B cell (primary cell): ENCODE measurements around the gene ZKSCAN7. TPM values are rescaled to one million over a fixed set of nuclear protein-coding genes. Genes with fewer than 3 reads are reported as not detected.

Experiments
- ATAC-seq: fragments of 200-7000 bp; cut with Tn5 transposase; one replicate; pipeline ENCODE4 v1.10.0; 2021; ENCODE audit warnings: low read depth, mild to moderate bottlenecking, moderate number of reproducible peaks, moderate library complexity
- CTCF ChIA-PET: fragments of 350-600 bp; sonication (Branson Sonifier 250); formaldehyde crosslinking; loops from one replicate; lab custom pipeline; 2021; ENCODE audit warnings: antibody characterized with exemption, inconsistent platforms; lab: Charles Lee
- POLR2A ChIA-PET: fragments of 350-600 bp; sonication (Branson Sonifier 250); formaldehyde crosslinking; loops from one replicate; lab custom pipeline; 2021; ENCODE audit warnings: antibody characterized with exemption; lab: Charles Lee
- DNase-seq: peaks from one replicate; pipeline ENCODE4 v3.0.0; 2013
- H2AFZ ChIP-seq: 2 replicates; pipeline ENCODE4 v1.6.1; 2012; ENCODE audit warnings: mild to moderate bottlenecking, low read depth, low read length; ENCODE audit not compliant: insufficient read depth, poor library complexity, severe bottlenecking
- H3K27ac ChIP-seq, 2 donors: 1 replicate in 1 of 2; 2 replicates in 1 of 2; pipeline ENCODE4 v1.5.1; 2012 to 2013; ENCODE audit warnings: low read length in 2 of 2, mild to moderate bottlenecking in 2 of 2, moderate library complexity in 1 of 2
- H3K27me3 ChIP-seq, 4 experiments: fragments of 200-600 bp in 1 of 4; sonication (generic) in 1 of 4; replicated peaks in 1 of 4; 1 replicate in 2 of 4; 2 replicates in 2 of 4; pipeline versions ENCODE4 v1.6.1 to v1.7.0; 2013 to 2016; ENCODE audit warnings: low read length in 3 of 4, mild to moderate bottlenecking in 2 of 4, mixed read lengths in 1 of 4, moderate library complexity in 1 of 4; ENCODE audit not compliant: insufficient read depth in 4 of 4, control insufficient read depth in 3 of 4; ENCODE audit errors: control extremely low read depth in 1 of 4
- H3K36me3 ChIP-seq, 2 experiments: replicated peaks in 1 of 2; 1 replicate in 1 of 2; 2 replicates in 1 of 2; pipeline versions ENCODE4 v1.6.1 to v1.7.1; 2013; ENCODE audit warnings: low read length in 1 of 2; ENCODE audit not compliant: insufficient read depth in 2 of 2, control insufficient read depth in 1 of 2; ENCODE audit errors: control extremely low read depth in 1 of 2, extremely low read depth in 1 of 2
- H3K4me1 ChIP-seq, 2 donors: fragments of 200-600 bp in 1 of 2; sonication (generic) in 1 of 2; 1 replicate in 1 of 2; 2 replicates in 1 of 2; pipeline versions ENCODE4 v1.5.1 to v1.6.1; 2013 to 2017; ENCODE audit warnings: low read length in 2 of 2; ENCODE audit not compliant: control insufficient read depth in 2 of 2, insufficient read depth in 2 of 2
- H3K4me2 ChIP-seq: replicated peaks from 2 replicates; pipeline ENCODE3; 2012; ENCODE audit warnings: mild to moderate bottlenecking, low read depth, low read length; ENCODE audit not compliant: poor library complexity, severe bottlenecking
- H3K4me3 ChIP-seq, 5 experiments: fragments of 200-600 bp in 1 of 5; sonication (generic) in 1 of 5; 1 replicate in 3 of 5; 2 replicates in 2 of 5; pipeline versions ENCODE4 v1.5.1 to v1.7.0; 2011 to 2016; ENCODE audit warnings: low read length in 4 of 5, mild to moderate bottlenecking in 4 of 5, low read depth in 2 of 5, control low read depth in 1 of 5, moderate library complexity in 1 of 5; ENCODE audit not compliant: insufficient read depth in 1 of 5; ENCODE audit errors: control extremely low read depth in 1 of 5, extremely low read depth in 1 of 5
- H3K79me2 ChIP-seq: fragments of 200-600 bp; sonication (generic); one replicate; pipeline ENCODE4 v1.6.0; 2016; ENCODE audit warnings: low read length; ENCODE audit not compliant: control insufficient read depth, insufficient read depth
- H3K9ac ChIP-seq: fragments of 200-600 bp; sonication (generic); 2 replicates; pipeline ENCODE4 v1.6.1; 2017; ENCODE audit warnings: mild to moderate bottlenecking, low read length, moderate library complexity
- H3K9me3 ChIP-seq, 3 donors: one replicate each; pipeline versions ENCODE4 v1.6.1 to v1.7.1; 2013; ENCODE audit warnings: low read length in 2 of 3; ENCODE audit not compliant: control insufficient read depth in 2 of 3, insufficient read depth in 1 of 3; ENCODE audit errors: control extremely low read depth in 1 of 3
- H4K20me1 ChIP-seq: 2 replicates; pipeline ENCODE4 v1.6.0; 2012; ENCODE audit warnings: mild to moderate bottlenecking, low read length; ENCODE audit not compliant: insufficient read depth, control insufficient read depth, poor library complexity, severe bottlenecking
- H3K27ac Mint-ChIP-seq: one replicate; pipeline ENCODE4 v1.8.0; 2021; ENCODE audit warnings: mixed read lengths
- H3K27me3 Mint-ChIP-seq: one replicate; pipeline ENCODE4 v1.8.0; 2021; ENCODE audit warnings: mixed read lengths
- H3K4me1 Mint-ChIP-seq: one replicate; pipeline ENCODE4 v1.8.0; 2021; ENCODE audit warnings: mixed read lengths
- H3K4me3 Mint-ChIP-seq: one replicate; pipeline ENCODE4 v1.8.0; 2021; ENCODE audit warnings: mixed read lengths
- H3K9me3 Mint-ChIP-seq: one replicate; pipeline ENCODE4 v1.8.0; 2022; ENCODE audit warnings: mixed read lengths; ENCODE audit not compliant: insufficient read depth
- CTCF ChIP-seq: fragments of 200-600 bp; IDR thresholded peaks from one replicate; pipeline ENCODE4 v1.8.0; 2022; ENCODE audit warnings: antibody characterized with exemption, mild to moderate bottlenecking
- EZH2 ChIP-seq: IDR thresholded peaks from 2 replicates; pipeline ENCODE4 v1.6.1; 2012; ENCODE audit warnings: borderline replicate concordance, low read depth, mild to moderate bottlenecking, moderate library complexity, low read length; ENCODE audit not compliant: insufficient read depth, poor library complexity, severe bottlenecking
- WGBS: methylation state at CpG from one replicate; pipeline ENCODE4 v1.1.5; 2013; ENCODE audit warnings: missing lambda C conversion rate; ENCODE audit not compliant: insufficient coverage; 5-methylcytosine and 5-hydroxymethylcytosine counted together
- intact Hi-C: fragments of 100-400 bp; cut with micrococcal nuclease; formaldehyde crosslinking; loops from one replicate; pipeline ENCODE4 v1.10.0; 2022
- polyA plus RNA-seq: library from polyadenylated mRNA; depleted of rRNA; stranded (reverse); fragments of >200 nt; gene quantifications from 2 replicates; pipeline ENCODE4 v1.2.3, GENCODE V29; 2012
- total RNA-seq, 2 donors: library from RNA; stranded (reverse); fragments of 120-200 nt in 1 of 2; gene quantifications; 1 replicate in 1 of 2; 2 replicates in 1 of 2; pipeline versions ENCODE4 v1.2.3 to v1.2.4, GENCODE V29; 2013 to 2022

ZKSCAN7 gene
- total and polyA plus RNA-seq, 2 donors (not counting 1 experiment from before 2014, with no cell fraction given), result 3.4 to 8.5 TPM

GRCh38 chr3:44568561-44568960 is 13.6 kb downstream of the ZKSCAN7 start:
- Histone ChIP-seq H3K4me3 (no peak overlapping the region), H3K4me1 (no peaks in the 10 kb centered on the region), H3K36me3 (peaks cover 25 to 37% of the 10 kb centered on the region in 2 experiments), H3K9me3 (peaks cover 11 to 38% (median 18%) of the 10 kb centered on the region in 3 donors), H3K4me2 (no peak overlapping the region), H3K9ac (no peak overlapping the region), H3K79me2 (no peaks in the 10 kb centered on the region), H3K27me3 (no peaks in the 10 kb centered on the region), H2AFZ (no peak overlapping the region), H3K27ac (no peak overlapping the region), H4K20me1 (no peaks in the 10 kb centered on the region)
- POLR2A ChIA-PET, result no interaction called here
- ATAC-seq, result no peak
- intact Hi-C loops, result no loop called here
- Mint-ChIP-seq H3K4me3 (no peak overlapping the region), H3K27ac (no peak overlapping the region), H3K4me1 (no peaks in the 10 kb centered on the region), H3K27me3 (no peaks in the 10 kb centered on the region), H3K9me3 (peaks cover 37% of the 10 kb centered on the region)
- WGBS, result 100% methylated on average over 1 of the region's 1 CpG
- CTCF ChIA-PET, result interaction anchor here (0.8 kb wide), 1 partner anchor 38 kb away, joined by 3 read pairs; no protein-coding TSS in a partner anchor
- TF ChIP-seq CTCF, result no peak
- no peak for TF ChIP-seq EZH2
- no peak for DNase-seq

GRCh38 chr3:44571024-44571423 is 16.0 kb downstream of the ZKSCAN7 start:
- H3K79me2 ChIP-seq, result no peaks in the 10 kb centered on the region
- no peaks in the 10 kb centered on the region for H4K20me1 ChIP-seq
- intact Hi-C loops, result no loop called here
- no peak overlapping the region for H3K4me2 ChIP-seq
- ChIA-PET CTCF (no interaction called here), POLR2A (no interaction called here)
- no peak overlapping the region for H3K9ac ChIP-seq
- peaks cover 21 to 34% of the 10 kb centered on the region in 2 experiments for H3K36me3 ChIP-seq
- no peaks in the 10 kb centered on the region for H3K27me3 ChIP-seq
- no peak overlapping the region for H2AFZ ChIP-seq
- ATAC-seq (no peak), DNase-seq (no peak)
- H3K27me3 Mint-ChIP-seq, result no peaks in the 10 kb centered on the region
- H3K9me3 ChIP-seq, result peaks cover 9 to 38% (median 28%) of the 10 kb centered on the region in 3 donors
- no peaks in the 10 kb centered on the region for H3K4me1 Mint-ChIP-seq
- no peaks in the 10 kb centered on the region for H3K4me1 ChIP-seq
- peaks cover 39% of the 10 kb centered on the region for H3K9me3 Mint-ChIP-seq
- H3K27ac ChIP-seq, result no peak overlapping the region
- no CpG with 5 or more reads among the region's 4 CpGs for WGBS
- no peak overlapping the region for H3K4me3 ChIP-seq
- H3K27ac Mint-ChIP-seq, result no peak overlapping the region
- no peak overlapping the region for H3K4me3 Mint-ChIP-seq
- no peak for TF ChIP-seq CTCF
- no peak for TF ChIP-seq EZH2
